GM13977 (cell line): ENCODE results near the gene USP25.

Experiments
- DNase-seq: peaks from one replicate; pipeline ENCODE4 v3.0.0; 2012; ENCODE audit warnings: low spot score
- in situ Hi-C: fragments of 300-500 bp; cut with MboI; formaldehyde crosslinking; loops from one replicate; pipeline ENCODE4 v1.12.0; 2022; ENCODE audit warnings: low sequenced_read_pairs, low pct_unique_long_range_greater_than_20kb, mixed read lengths, inconsistent platforms; ENCODE audit not compliant: unreplicated experiment
- TF ChIP-seq, protein P1 (sequence below): IDR thresholded peaks from 2 replicates; pipeline ENCODE4 v1.5.1; 2012; ENCODE audit warnings: mild to moderate bottlenecking, control low read depth; ENCODE audit not compliant: insufficient read depth; ENCODE audit errors: extremely low read depth, missing control alignments

USP25 gene

DNA sequence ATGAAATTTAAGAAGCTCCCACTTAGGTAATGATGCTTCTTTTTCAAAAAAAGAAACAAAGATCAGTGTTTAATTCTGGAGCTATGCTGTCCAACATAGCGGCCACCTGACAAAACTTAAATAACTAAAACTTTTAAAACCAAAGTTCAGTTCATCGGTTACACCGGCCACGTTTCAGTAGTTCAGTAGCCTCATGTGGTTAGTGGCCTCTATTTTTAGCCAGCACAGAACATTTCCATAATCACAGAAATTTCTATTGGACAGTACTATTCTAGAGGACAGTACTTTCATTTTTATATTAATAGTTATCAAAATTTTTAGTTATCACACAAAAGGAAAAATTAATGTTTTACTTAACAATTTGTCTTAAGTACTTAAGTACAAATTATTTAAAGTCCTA is 141.0 kb downstream of the USP25 start:
- TF ChIP-seq, protein P1, sequence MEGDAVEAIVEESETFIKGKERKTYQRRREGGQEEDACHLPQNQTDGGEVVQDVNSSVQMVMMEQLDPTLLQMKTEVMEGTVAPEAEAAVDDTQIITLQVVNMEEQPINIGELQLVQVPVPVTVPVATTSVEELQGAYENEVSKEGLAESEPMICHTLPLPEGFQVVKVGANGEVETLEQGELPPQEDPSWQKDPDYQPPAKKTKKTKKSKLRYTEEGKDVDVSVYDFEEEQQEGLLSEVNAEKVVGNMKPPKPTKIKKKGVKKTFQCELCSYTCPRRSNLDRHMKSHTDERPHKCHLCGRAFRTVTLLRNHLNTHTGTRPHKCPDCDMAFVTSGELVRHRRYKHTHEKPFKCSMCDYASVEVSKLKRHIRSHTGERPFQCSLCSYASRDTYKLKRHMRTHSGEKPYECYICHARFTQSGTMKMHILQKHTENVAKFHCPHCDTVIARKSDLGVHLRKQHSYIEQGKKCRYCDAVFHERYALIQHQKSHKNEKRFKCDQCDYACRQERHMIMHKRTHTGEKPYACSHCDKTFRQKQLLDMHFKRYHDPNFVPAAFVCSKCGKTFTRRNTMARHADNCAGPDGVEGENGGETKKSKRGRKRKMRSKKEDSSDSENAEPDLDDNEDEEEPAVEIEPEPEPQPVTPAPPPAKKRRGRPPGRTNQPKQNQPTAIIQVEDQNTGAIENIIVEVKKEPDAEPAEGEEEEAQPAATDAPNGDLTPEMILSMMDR = no peak

DNA sequence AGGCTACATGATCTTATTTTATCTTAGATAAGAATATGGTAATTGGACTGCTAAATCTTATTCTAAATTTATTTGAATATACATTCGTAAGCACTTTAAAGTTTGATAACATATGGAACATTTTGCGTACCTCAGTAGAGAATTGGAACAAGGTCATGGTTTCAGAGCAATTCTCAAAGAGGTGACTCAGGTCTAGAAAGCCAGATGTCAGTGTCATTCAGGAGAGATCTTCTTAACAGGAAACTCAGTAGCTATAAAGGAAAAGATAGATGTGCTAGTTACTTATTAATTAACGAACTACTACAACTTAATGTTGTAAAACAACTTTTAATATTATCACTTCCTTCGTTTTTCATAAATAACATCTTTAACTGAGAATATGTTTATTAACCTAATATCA is 142.5 kb downstream of the USP25 start:
- TF ChIP-seq, protein P1 = no peak
- no peak for DNase-seq
- in situ Hi-C loops = no loop called here

More for the DNA sequence above, 141.0 kb downstream of the USP25 start:
- DNase-seq = no peak
- in situ Hi-C loops = no loop called here

- in situ Hi-C loops = no loop called here
- TF ChIP-seq, protein P1 = no peak
- DNase-seq = no peak
Measured at GRCh38 chr21:15874615-15875014, 144.8 kb downstream of the USP25 start.

DNA sequence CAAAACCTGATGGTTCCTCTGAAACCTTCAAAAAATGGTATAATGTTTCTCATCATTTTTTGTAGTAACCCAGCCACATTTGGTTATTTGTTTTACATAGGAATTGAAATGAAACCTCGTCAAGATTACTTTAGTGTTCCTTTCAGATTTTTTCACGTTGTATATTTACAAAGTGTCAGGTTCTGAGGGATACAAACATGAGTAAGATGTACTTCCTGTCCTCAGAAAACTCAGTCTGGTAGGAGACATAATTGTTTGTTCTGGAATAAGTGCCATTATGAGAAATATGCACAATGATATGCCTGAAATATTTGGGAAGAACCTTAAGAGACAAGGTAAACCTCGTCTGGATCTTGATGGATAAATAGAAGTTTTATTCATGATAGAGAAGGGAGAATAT is 145.5 kb downstream of the USP25 start:
- no peak for DNase-seq
- in situ Hi-C loops = no loop called here
- TF ChIP-seq, protein P1 = no peak

DNA sequence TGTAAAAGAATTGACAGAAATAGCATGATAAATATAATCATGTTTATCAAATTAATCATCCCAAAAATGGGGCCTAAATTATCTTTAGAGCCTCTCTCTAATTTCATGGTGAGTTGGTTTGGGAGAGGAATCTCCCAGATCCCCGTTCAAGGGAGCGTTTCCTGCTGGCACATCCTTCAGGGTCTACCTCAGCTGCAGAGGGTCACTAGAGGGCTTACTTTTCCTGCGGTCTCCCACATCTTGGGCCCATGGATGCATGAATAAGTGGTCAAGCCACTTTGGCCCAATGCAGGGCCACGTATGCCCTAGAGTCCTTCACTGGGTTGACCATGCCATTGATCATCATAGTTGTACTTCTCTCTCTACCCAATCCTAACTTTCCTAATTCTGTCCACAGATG is 164.1 kb downstream of the USP25 start:
- no peak for DNase-seq
- TF ChIP-seq, protein P1 = no peak
- in situ Hi-C loops = no loop called here

DNA sequence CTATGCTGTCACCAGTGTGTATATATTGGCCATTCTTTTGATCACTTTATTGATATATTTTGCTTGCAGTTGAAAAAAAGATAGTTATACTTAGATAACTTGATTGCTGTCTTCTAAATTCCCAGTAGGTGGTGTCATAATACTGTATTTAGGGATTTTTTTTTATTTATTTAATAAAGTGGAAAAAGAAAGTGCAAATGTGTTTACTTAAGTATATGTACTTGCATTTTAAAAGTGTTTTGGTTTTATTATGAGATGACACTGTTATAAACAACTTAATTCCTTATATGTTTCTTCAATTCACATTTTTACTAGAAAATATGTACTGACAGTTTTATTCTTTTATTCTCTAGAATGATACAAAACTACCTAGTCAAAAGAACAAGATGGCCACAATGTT is 164.8 kb downstream of the USP25 start:
- no peak for DNase-seq
- TF ChIP-seq, protein P1 = no peak
- in situ Hi-C loops = no loop called here
